GM12872 (cell line): ENCODE measurements around the gene KCTD3.

ENCODE experiments used
- TF ChIP-seq, protein P1 (sequence below): IDR thresholded peaks from 3 replicates; pipeline ENCODE4 v1.5.1; 2011; ENCODE audit warnings: low read depth, mild to moderate bottlenecking, low read length, moderate library complexity; ENCODE audit not compliant: insufficient read depth

Gene KCTD3

GRCh38 chr1:215557992-215558626, 9.0 kb upstream of the KCTD3 start:
- TF ChIP-seq, protein P1, sequence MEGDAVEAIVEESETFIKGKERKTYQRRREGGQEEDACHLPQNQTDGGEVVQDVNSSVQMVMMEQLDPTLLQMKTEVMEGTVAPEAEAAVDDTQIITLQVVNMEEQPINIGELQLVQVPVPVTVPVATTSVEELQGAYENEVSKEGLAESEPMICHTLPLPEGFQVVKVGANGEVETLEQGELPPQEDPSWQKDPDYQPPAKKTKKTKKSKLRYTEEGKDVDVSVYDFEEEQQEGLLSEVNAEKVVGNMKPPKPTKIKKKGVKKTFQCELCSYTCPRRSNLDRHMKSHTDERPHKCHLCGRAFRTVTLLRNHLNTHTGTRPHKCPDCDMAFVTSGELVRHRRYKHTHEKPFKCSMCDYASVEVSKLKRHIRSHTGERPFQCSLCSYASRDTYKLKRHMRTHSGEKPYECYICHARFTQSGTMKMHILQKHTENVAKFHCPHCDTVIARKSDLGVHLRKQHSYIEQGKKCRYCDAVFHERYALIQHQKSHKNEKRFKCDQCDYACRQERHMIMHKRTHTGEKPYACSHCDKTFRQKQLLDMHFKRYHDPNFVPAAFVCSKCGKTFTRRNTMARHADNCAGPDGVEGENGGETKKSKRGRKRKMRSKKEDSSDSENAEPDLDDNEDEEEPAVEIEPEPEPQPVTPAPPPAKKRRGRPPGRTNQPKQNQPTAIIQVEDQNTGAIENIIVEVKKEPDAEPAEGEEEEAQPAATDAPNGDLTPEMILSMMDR: no peak

DNA sequence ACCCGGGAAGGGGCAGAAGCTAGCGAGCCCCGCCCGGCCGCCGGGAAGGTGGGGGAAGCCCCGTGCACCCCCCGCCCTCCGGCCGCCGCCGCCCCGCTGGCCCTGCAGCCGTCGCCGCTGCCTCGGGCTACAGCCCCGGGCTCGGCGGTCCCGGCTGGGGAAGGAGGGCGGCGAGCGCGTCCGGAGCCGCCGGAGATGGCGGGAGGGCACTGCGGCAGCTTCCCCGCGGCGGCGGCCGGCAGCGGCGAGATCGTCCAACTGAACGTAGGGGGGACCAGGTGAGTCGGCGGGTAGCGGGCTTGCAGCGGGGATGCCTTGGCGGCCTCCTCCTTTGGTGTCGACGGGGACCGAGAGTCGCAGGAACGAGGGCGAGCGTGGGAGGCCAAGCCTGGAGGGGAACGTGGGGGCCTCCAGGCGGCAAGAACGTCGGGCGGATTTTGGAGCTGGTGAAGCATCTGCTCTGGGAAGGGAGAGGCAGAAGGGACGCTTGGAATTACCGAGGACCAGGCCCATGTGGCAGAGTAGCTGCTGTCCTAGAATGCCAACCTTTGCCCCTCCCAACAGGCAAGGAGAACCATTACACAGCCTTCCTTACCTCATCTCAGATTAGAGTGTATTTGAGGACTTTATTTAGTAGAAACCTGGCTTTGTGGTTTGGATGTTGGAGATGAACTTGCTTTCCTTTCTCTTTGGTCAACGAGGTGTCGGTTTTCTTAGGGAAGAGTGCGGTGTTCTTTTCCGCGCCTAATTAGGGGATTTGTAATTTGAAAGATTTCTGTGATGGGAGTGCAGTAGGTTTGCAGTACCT, 591 bp downstream of the KCTD3 start:
- TF ChIP-seq, protein P1: no peak

GRCh38 chr1:215568299-215568692, 1.2 kb downstream of the KCTD3 start:
- TF ChIP-seq, protein P1: no peak

DNA sequence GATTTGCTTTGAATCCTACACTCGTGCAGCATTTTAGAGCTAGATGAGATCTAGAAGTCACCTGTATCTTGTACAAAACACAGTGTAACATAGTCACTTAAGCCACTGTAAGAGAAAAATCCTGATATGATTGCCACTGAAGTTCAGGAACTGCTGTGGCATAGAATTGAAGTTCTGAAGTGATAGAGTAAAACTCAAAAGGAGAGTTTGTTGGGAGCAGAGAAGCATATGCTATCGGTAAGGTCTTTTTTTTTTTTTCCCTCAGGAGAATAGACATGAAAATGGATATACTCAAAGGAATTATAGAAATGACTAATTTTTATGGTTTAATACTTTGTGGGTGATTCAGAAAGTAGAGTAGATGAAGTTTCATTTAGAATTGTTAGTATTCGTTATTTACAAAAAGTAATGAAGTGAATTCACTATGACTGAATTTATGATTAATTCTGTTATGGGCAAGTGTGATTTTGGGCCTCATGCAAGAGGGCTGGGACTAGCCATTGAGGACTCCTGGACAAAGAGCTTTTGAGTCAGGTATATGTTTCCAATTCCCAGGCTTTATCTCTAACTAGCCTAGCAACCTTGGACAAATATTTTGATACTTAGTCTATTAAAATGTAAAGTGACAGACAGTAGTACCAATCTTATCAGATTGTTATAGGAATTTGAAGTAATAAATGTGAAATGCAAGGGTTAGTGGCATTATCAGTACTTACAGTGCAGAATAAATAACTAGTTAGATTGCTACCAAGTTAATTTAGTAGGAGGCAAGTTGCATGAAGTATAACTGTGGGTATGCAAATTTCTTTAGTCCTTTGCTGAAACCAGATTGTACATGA, 3.1 kb downstream of the KCTD3 start:
- TF ChIP-seq, protein P1: no peak

DNA sequence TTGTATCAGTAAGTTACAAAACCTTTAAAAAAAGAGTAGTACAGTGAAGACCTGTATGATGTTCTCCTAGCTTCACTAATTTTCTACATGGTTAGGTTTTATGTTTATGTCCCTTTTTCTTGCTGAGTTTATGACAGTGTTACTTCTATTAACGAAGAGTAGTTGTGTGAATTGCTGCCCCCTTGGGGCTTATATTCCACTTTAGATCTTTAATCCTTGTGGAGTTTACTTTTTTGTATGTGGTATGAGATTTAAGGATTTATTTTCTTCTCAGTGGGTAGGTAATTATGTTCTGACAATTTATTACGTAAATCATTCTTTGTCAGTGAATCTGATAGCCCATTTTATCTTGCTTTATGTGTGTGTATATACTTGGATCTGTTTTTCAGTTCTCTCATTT, 14.8 kb downstream of the KCTD3 start:
- TF ChIP-seq, protein P1: no peak

DNA sequence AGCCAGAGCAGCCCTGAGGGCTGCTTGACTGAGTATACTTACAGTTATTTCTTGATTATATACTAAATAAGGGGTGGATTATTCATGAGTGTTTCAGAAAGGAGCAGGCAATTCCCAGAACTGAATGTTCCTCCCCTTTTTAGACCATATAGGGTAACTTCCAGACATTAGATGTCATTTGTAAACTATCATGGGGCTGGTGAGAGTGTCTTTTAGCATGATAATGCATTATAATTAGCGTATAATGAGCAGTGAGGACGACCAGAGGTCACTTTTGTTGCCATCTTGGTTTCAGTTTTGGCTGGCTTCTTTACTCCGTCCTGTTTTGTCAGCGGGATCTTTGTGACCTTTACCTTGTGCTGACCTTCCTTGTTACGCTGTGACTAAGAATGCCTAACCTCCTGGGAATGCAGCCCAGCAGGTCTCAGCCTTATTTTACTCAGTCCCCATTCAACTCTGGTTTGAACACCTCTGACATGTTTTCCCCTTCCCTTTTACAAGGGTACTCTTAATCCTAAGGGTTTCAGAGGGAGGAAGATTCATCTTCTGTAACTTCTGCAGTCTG, 16.2 kb downstream of the KCTD3 start:
- TF ChIP-seq, protein P1: no peak

DNA sequence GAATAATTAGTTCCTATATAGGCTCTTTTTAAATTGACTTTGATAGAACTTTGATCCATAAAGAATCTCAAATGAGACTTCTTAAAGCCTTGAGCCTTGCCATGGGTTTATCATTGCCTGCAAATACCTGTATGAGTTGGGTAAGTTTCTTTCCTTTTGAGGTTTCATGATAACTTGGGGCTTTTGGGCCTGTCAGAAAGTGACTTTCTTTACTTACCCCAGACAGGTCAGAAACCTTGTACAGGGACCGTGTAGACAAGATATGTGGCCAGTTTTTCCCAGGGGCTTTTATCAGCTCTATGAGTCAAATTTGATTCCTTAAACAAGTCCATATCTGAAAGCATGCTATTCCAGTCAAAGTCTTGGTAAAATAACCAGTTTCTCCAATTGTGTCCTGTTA, 17.3 kb downstream of the KCTD3 start:
- TF ChIP-seq, protein P1: no peak
